MV-4-11 (cell line): ENCODE measurements around the gene TDP1.
A peak's percentile ranks its signal among the peaks of the same experiment; 100 is the strongest.

ENCODE experiments used
- DNase-seq: peaks from one replicate; lab custom pipeline; 2025; lab: John Stamatoyannopoulos, UW

The TDP1 gene

DNA sequence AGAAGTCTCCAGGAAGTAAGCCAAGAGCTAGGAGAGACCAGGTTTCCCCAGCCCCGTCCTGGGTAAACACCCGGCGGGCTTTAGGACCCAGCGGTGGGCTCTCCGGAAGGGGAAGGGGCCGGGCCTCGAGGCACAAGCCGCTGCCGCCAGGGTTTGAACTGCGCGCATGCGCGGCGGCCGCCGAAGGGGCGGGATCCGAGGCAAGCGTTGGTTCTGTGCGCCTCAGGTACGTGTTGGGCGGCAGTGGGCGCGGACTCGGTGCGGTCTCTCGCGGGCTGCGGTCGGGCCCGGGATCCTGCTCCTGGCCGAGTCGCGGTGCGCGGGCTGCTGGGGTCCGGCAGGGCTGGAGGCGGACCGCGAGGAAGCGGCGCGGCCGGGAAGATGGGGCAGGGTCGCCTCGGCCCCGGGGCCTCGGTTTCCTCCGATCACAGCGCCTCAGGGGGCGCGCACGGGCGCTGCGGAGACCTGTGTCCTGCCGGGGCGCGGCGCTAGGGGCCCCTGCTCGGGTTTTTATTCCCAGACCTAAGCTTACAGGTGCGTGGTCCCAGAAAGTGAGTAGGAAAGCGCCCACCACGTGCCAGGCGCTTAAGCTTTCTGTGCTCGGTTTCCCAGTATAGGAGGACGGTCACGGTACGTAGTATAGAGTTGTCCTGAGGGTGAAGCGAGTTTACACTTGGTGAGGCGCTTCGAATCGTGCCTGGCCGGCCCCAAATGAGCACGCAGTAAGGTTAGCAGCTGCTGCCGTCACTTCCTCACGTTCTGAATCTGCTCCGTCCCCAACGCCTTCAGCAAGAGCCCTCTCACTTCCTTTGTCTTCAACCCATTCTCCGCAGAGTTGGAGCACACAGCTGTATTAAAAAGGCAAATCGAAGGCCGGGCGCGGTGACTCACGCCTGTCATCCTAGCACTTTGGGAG, at the start of gene TDP1:
TDP1 (plus strand) TSS at position 183 of the 916 bp plus-strand sequence. CDS start 7,188 bp downstream, outside the sequence.
- DNase-seq, result peak; percentile 97

- DNase-seq, result no peak
Measured at GRCh38 chr14:89906000-89906399, 49.7 kb upstream of the TDP1 start.

GRCh38 chr14:89907655-89908054, 48.1 kb upstream of the TDP1 start:
- no peak for DNase-seq

GRCh38 chr14:89908712-89909450, 46.8 kb upstream of the TDP1 start:
- no peak for DNase-seq

DNA sequence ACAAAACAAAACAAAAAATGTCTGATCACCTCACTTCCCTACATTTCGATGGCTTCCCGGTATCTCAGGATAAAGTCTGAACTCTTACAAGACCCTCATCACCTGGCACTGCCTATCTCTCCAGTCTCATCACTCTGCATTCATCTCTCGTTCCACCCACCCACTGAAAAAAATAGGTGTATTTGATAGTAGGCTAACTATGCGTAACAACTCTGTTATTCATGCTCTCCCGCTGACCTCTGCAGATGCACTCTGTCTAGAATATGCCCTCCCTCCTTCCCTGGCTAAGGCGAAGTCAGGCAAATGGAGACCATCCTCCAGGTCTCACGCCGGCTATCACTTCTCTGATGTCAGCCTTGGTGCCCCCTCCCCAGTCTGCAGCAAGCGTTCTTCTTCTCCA, 46.1 kb upstream of the TDP1 start:
- DNase-seq, result no peak

- no peak for DNase-seq
Measured at GRCh38 chr14:89910691-89911009, 45.1 kb upstream of the TDP1 start.

DNA sequence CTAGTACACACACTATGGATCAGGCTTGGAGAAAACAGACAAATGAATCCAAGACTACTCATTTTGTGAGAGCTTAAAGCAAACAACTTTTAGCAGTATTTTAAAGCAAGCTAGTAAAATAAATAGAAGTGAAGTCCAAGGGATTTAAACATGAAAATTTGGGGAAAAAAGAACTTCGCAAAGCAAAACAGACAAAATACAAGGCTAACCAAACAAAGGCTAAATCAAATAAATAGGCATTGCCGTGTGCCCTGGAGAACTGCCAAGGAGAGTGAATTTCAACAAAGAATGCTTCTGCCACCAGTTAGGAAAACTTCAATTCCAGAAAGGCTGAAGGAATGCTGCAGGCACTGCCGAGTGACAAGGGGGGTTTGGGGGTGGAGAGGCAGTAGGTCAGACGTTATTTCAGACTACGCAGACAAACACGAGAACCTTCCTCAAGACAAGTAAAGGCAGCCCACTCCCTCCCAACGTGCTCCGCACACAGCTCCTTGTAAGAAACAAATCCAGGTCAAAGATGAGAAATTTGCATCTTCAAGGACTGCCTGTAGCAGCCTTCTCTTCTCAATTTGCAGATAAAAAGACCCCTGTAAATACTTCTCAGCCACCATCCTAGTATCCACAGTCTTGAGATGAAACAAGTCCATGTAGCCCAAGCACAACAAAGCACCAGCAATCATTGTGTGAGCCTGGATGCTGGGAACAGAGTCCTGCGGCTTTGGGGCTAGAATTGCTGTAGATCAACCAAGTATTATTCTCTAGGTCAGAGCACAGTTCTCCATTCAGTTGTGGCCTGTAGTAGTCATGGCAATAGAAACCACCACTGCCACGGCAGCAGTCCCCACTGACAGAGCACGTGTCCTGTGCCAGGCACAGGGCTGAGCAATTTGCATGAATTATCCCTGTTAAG, 44.5 kb upstream of the TDP1 start:
- peak; percentile 76 for DNase-seq

DNA sequence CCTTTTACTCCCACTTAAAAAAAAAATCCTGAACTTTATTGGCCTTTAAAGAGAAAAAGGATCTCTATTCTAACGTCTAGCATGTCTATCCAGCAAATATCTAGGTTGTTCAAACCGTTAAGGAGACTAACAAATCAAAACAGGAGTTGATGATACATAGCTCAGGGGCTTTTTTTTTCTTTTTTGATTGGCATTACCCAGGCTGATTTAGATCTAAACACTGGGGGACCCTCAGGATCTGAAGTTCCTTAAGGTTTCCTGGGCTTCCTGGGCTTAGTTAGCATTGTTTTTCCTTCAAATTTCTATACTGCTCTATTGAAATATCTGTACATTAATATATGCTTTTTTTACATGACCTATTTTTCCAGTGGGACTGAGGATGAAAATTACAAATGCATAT, 43.5 kb upstream of the TDP1 start:
- DNase-seq, result no peak

DNA sequence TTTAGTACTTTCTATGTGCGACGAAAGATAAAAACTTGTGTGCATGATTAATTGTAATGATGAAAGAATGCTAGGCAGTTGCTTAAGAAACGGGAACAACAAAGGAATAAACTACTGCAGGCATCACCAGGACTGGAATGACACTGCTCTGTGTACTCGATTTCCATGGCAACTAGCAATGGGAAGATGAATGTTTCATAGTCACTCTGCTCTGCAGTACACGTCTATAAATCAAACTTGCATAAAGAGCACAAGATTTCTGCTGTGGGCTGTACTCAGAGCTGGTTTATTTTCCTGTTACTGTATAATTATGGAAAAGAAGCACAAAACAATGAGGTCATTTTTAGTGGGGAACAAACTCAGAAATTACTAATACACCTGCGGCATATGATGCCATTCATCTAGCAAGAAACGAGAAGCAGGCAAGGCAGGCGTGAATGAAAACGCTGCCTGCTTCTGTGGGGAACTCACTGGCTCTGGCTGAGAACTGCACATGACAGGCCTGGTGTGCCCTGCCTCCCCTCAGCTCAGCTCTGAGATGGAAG, 43.0 kb upstream of the TDP1 start:
- DNase-seq, result peak; percentile 82

- DNase-seq, result peak; percentile 45
Measured at GRCh38 chr14:89915114-89915878, 40.4 kb upstream of the TDP1 start.

- no peak for DNase-seq
Measured at GRCh38 chr14:89918721-89919120, 37.0 kb upstream of the TDP1 start.

- DNase-seq, result no peak
Measured at GRCh38 chr14:89920056-89920455, 35.7 kb upstream of the TDP1 start.

DNA sequence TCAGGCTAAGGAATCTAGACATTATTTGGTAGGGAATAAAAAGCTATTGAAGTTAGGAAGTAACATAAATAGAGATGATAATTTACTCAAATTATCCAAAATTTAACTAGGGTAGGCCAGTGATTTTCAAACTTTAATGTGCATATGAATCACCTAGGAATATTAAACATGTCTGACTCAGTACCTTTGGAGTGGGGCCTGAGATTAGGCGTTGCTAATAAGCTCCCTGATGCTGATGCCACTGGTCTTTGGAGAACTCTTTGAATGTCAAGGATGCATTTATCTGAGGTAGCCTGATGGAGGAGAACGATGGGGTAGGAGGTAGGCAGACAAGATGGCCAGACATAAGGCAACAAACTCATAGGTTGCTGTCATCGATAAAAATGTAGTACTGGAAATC, 34.4 kb upstream of the TDP1 start:
- DNase-seq, result no peak

DNA sequence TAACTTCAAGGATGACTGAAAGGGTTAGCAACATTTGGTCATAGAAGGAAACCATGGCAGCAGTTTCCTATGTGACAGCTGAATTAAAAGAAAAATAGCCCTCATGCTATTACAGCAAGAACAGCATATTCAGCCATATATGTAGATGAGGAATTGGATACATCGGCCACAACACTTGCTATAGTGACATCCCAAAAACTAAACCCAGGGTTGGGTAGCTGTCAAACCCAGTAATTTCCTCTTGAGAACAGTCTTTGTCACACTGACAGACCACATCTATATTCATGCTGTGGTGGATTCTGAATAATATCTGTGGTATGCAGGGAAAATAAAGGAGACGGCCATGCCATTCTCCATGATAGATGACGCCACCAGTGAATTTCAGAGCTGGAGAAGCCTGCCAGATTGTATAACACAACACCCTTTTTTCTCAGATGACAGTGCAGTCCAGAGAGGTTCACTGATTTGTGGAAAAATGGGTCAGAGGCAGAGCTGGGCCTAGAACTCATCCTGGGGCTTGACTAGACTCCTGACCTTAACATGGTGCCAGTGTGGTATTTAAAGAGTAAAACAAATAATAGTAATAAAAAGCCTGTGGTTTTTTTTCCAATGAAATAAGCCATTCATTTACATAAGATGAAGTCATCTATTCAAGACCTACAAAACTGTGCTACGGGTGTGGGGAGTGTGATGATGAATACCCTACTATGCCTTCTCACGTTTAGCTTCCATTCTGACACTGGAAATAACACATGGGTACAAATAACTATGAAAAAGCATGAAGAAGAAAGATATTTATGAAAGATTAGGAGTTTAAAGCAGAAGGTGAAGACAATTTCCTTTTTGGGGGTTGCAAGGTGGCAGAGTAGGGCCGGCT, 33.5 kb upstream of the TDP1 start:
- DNase-seq, result no peak

GRCh38 chr14:89924268-89924667, 31.5 kb upstream of the TDP1 start:
- DNase-seq, result no peak

- no peak for DNase-seq
Measured at GRCh38 chr14:89926694-89927093, 29.0 kb upstream of the TDP1 start.

GRCh38 chr14:89927186-89927865, 28.4 kb upstream of the TDP1 start:
- DNase-seq, result no peak

DNA sequence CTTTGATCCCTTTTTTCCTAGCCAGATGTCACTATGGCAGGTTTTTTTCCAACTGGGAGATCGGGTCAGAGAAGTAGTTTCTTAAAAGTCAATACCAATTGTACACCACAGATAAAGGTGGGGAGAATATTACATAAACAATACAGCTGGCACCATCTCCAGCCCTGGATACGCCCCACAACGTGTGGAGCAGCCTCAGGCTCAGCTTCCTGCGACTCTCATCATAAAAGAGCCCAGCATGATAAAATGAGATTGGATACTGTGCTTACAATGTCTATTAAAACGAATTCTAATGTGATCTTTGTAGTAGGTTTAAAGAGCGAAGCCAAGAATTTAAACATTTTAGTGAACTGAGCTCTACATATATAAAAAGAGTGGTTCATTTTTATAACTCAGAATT, 22.7 kb upstream of the TDP1 start:
- DNase-seq, result no peak

DNA sequence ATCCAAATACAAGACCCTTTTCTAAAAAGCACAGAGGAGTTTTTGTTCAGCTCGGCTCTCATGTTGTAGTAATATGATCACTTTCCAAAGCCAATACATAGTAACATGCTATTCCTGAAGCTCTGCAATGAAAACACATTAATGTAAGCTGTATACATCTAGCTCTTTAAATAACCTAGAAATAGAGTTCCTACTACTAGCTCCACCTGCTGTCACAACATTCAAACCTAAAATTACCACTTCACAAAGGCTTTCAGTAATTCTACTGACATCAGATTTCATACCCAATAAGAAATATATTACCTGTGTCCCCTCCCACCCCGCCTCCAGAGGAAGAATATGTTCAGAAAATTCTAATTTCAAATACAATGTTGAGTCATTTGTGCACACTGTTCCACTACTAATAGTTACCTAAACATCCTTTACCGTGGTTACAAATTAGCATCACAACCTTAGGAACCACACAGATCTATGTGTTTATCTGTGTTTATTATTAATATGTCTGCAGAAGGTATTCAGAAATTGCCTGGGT, 19.0 kb upstream of the TDP1 start:
- no peak for DNase-seq
